Kidney (tissue), 14 donors: Measurements from ENCODE around the gene KCNK5. TPM values are rescaled to one million over a fixed set of nuclear protein-coding genes. Genes with fewer than 3 reads are reported as not detected.
A peak's percentile ranks its signal among the peaks of the same experiment; 100 is the strongest.

Experiments used
- DNase-seq, 5 donors: peaks; one replicate each; pipeline ENCODE4 v3.0.0-alpha.2; 2013 to 2020
- FAIRE-seq: peaks from 2 replicates; lab custom pipeline; 2012; peaks lifted over from hg19 to GRCh38; lab: Jason Lieb, UNC
- H3K27ac ChIP-seq, 2 donors: one replicate each; pipeline ENCODE4 v1.7.0; 2013; ENCODE audit warnings: low read depth in 2 of 2, low read length in 2 of 2, inconsistent platforms in 1 of 2
- H3K27me3 ChIP-seq: one replicate; pipeline ENCODE4 v1.7.1; 2013; ENCODE audit warnings: low read length, inconsistent platforms; ENCODE audit not compliant: control insufficient read depth, insufficient read depth
- H3K36me3 ChIP-seq, 3 donors: one replicate each; pipeline versions ENCODE4 v1.7.0 to v1.7.1; 2013; ENCODE audit warnings: low read length in 3 of 3, control low read depth in 1 of 3, inconsistent platforms in 1 of 3; ENCODE audit not compliant: insufficient read depth in 3 of 3, control insufficient read depth in 2 of 3
- H3K4me1 ChIP-seq, 3 donors: one replicate each; pipeline versions ENCODE4 v1.7.0 to v1.7.1; 2013; ENCODE audit warnings: low read length in 3 of 3, inconsistent platforms in 1 of 3, low read depth in 1 of 3; ENCODE audit not compliant: control insufficient read depth in 2 of 3, insufficient read depth in 2 of 3
- H3K4me3 ChIP-seq, 3 donors: one replicate each; pipeline versions ENCODE4 v1.7.0 to v1.8.1; 2013; ENCODE audit warnings: low read length in 3 of 3, control low read depth in 1 of 3, inconsistent platforms in 1 of 3
- H3K9ac ChIP-seq, 3 donors: one replicate each; pipeline versions ENCODE4 v1.7.0 to v1.7.1; 2013; ENCODE audit warnings: low read length in 3 of 3, control low read depth in 1 of 3, inconsistent platforms in 1 of 3
- H3K9me3 ChIP-seq, 3 donors: one replicate each; pipeline versions ENCODE4 v1.7.0 to v1.7.1; 2013; ENCODE audit warnings: low read length in 3 of 3, control low read depth in 1 of 3, inconsistent platforms in 1 of 3; ENCODE audit not compliant: control insufficient read depth in 2 of 3, insufficient read depth in 1 of 3
- CTCF ChIP-seq: IDR thresholded peaks from 3 replicates; pipeline ENCODE4 v1.5.1; 2012; ENCODE audit warnings: mild to moderate bottlenecking, moderate library complexity, borderline replicate concordance; ENCODE audit not compliant: insufficient read depth; ENCODE audit errors: extremely low read depth
- intact Hi-C: fragments of 100-400 bp; cut with DNase I; formaldehyde crosslinking; loops from one replicate; pipeline ENCODE4 v1.11.1; 2022
- polyA plus RNA-seq: library from polyadenylated mRNA; stranded (reverse); fragments of 350-450 nt; fragmentation: Illumina TruSeq; extraction: RNeasy Lipid Tissue Mini Kit (QIAGEN cat#74804); gene quantifications from one replicate; pipeline ENCODE4 v1.2.3, GENCODE V29; 2014; ENCODE audit warnings: low read depth, low replicate concordance; ENCODE audit not compliant: insufficient read depth
- total RNA-seq: library from RNA; stranded (reverse); fragmentation: NEBNext Ultra II Directional; extraction: Animal tissue kit (Norgen Biotek cat#: 25700); gene quantifications from one replicate; pipeline ENCODE4 v1.2.1, GENCODE V29; 2021
- donor health status: control.
- donor health status: control.
- donor health status: control.
- donor health status: control.
- donor health status: control.
- donor health status: DM: yes; HTN: yes; CAD: no.
- donor health status: Normal renal cell carcinoma (clear cell type).

The KCNK5 gene
- total and polyA plus RNA-seq, 2 donors from 2014 or later = 48.4 to 77.0 TPM

- FAIRE-seq (no peak), DNase-seq (no peak)
- Histone ChIP-seq H3K27ac (peak overlapping the region in 1 of 2 donors; percentile 20), H3K27me3 (no peaks in the 10 kb centered on the region), H3K4me1 (peaks cover 0 to 69% (median 49%) of the 10 kb centered on the region in 3 donors), H3K4me3 (no peak overlapping the region), H3K9me3 (no peaks in the 10 kb centered on the region), H3K36me3 (peaks cover 0 to 27% (median 12%) of the 10 kb centered on the region in 3 donors), H3K9ac (no peak overlapping the region)
- intact Hi-C loops = no loop called here
- no peak for TF ChIP-seq CTCF
Observed at GRCh38 chr6:39218868-39219567, 10.3 kb downstream of the KCNK5 start.

GRCh38 chr6:39217177-39217864 lies 12.0 kb downstream of the KCNK5 start:
- Histone ChIP-seq H3K4me3 (peak overlapping the region in 1 of 3 donors; percentile 5), H3K27me3 (no peaks in the 10 kb centered on the region), H3K27ac (peak overlapping the region; percentile 55 to 74), H3K9me3 (no peaks in the 10 kb centered on the region), H3K4me1 (peaks cover 0 to 67% (median 49%) of the 10 kb centered on the region in 3 donors), H3K9ac (peak overlapping the region in 1 of 3 donors; percentile 12), H3K36me3 (peaks cover 0 to 29% (median 19%) of the 10 kb centered on the region in 3 donors)
- intact Hi-C loops = no loop called here
- no peak for TF ChIP-seq CTCF
- DNase-seq (no peak), FAIRE-seq (no peak)

- Histone ChIP-seq H3K4me1 (peaks cover 0 to 63% (median 50%) of the 10 kb centered on the region in 3 donors), H3K27ac (no peak overlapping the region), H3K9me3 (no peaks in the 10 kb centered on the region), H3K9ac (no peak overlapping the region), H3K27me3 (no peaks in the 10 kb centered on the region), H3K4me3 (no peak overlapping the region), H3K36me3 (peaks cover 0 to 27% (median 13%) of the 10 kb centered on the region in 3 donors)
- FAIRE-seq = no peak
- no peak for TF ChIP-seq CTCF
- DNase-seq = no peak
- intact Hi-C loops = no loop called here
Observed at GRCh38 chr6:39215640-39216158, 13.6 kb downstream of the KCNK5 start.
